ENCODE results near the gene RXRA. TPM values are rescaled to one million over a fixed set of nuclear protein-coding genes. Genes with fewer than 3 reads are reported as not detected.

RXRA gene
- total RNA-seq, 4 donors from 2014 or later = 41.8 to 83.1 (median 50.4) TPM

DNA sequence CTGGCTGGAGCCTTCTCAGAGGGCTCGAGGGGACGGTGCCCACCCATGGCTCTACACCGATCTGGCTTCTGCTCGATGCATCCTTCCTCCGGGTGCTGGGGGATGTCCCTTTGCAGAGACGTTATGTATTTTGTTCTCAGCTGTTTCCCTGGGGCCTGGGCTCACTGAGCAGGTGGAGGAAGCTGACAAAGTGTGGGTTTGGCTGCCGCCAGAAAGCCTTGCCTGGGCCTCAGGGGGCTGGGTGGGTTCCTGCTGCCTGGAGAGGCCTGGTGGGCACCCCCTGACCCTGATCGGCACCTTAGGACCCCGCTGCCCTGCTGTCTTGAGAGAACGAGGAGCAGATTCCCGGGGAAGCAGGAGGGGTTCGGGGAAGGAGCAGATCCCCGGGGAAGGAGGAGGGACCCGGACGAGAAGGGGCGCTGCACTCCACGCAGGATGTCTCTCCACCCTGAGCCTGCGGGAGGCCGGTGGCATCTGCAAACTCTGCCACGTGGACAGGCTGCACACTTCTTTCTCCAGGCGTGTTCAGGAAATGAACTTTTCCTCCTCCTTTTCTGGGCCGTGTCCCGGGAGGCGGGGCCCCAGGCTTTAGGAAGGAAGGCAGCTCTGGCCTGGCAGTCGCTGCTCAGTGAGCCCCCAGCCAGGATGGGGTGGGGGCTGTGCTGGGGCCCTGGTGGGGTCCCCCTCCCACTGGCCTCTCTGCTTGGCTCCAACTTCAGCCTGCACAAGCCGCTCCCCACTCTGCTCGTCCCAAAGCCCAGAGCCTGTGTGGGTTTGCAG lies 148.9 kb downstream of the RXRA start:
- no peak for TF ChIP-seq POLR2A (IDR thresholded peaks at IDR 0.05)
- TF ChIP-seq, protein P1, sequence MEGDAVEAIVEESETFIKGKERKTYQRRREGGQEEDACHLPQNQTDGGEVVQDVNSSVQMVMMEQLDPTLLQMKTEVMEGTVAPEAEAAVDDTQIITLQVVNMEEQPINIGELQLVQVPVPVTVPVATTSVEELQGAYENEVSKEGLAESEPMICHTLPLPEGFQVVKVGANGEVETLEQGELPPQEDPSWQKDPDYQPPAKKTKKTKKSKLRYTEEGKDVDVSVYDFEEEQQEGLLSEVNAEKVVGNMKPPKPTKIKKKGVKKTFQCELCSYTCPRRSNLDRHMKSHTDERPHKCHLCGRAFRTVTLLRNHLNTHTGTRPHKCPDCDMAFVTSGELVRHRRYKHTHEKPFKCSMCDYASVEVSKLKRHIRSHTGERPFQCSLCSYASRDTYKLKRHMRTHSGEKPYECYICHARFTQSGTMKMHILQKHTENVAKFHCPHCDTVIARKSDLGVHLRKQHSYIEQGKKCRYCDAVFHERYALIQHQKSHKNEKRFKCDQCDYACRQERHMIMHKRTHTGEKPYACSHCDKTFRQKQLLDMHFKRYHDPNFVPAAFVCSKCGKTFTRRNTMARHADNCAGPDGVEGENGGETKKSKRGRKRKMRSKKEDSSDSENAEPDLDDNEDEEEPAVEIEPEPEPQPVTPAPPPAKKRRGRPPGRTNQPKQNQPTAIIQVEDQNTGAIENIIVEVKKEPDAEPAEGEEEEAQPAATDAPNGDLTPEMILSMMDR (IDR thresholded peaks at IDR 0.05) = no peak
- H3K36me3 ChIP-seq = no peaks in the 10 kb centered on the region
- DNase-seq = no peak
- H3K9me3 ChIP-seq = no peaks in the 10 kb centered on the region
- H3K4me1 ChIP-seq = peaks cover 11 to 27% (median 21%) of the 10 kb centered on the region in 3 donors
- intact Hi-C loops (cut with DNase I) = no loop called here
- H3K4me3 ChIP-seq = no peak overlapping the region
- WGBS, 2 donors = 10 to 19% methylated on average over 4 to 13 of the region's 27 CpGs
- H3K27ac ChIP-seq = peak overlapping the region in 3 of 4 donors; percentile 53 to 78 (median 69)
- no peaks in the 10 kb centered on the region for H3K27me3 ChIP-seq

DNA sequence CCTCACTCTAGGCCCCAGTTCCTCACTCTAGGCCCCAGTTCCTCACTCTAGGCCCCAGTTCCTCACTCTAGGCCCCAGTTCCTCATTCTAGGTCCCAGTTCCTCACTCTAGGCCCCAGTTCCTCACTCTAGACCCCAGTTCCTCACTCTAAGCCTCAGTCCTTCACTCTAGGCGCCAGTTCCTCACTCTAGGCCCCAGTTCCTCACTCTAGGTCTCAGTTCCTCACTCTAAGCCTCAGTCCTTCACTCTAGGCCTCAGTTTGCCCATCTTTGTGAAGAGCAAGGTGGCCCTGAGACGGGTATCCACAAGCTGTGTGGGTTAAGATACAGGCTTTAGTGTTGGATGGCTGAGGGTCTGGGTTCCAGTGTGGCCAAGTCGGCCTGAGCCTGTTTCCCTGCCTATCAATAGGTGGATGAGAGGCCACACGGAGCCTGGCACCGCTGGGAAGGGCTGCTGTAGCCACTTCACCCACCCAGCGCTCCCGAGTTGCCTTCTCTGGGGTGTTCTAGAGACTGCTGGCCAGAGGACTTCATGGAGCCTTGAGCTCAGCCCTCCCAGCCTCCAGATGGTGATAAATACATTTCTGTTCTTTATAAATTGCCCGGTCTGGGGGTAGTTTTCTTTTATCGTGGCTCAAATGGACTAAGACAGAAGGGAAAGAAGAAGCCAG lies 150.2 kb downstream of the RXRA start:
- Histone ChIP-seq H3K36me3 (no peaks in the 10 kb centered on the region), H3K9me3 (no peaks in the 10 kb centered on the region), H3K4me3 (no peak overlapping the region), H3K27me3 (no peaks in the 10 kb centered on the region), H3K4me1 (peaks cover 11 to 27% (median 21%) of the 10 kb centered on the region in 3 donors), H3K27ac (peak overlapping the region in 3 of 4 donors; percentile 22 to 30 (median 28))
- intact Hi-C loops (cut with DNase I) = no loop called here
- DNase-seq = no peak
- WGBS, 2 donors = 88 to 98% methylated on average over 6 of the region's 9 CpGs
- TF ChIP-seq POLR2A (IDR thresholded peaks at IDR 0.05) = no peak
- TF ChIP-seq, protein P1 (IDR thresholded peaks at IDR 0.05) = no peak

- no peak overlapping the region for H3K4me3 ChIP-seq
- intact Hi-C loops (cut with DNase I) = no loop called here
- 78 to 100% methylated on average over 2 to 4 of the region's 15 CpGs for WGBS, 2 donors
- no peaks in the 10 kb centered on the region for H3K27me3 ChIP-seq
- no peaks in the 10 kb centered on the region for H3K9me3 ChIP-seq
- DNase-seq = no peak
- peak overlapping the region in 1 of 4 donors; percentile 22 for H3K27ac ChIP-seq
- H3K36me3 ChIP-seq = no peaks in the 10 kb centered on the region
- H3K4me1 ChIP-seq = peaks cover 11 to 27% (median 21%) of the 10 kb centered on the region in 3 donors
- no peak for TF ChIP-seq POLR2A (IDR thresholded peaks at IDR 0.05)
- TF ChIP-seq, protein P1 (IDR thresholded peaks at IDR 0.05) = no peak
Observed at GRCh38 chr9:134476942-134477335, 150.7 kb downstream of the RXRA start.

GRCh38 chr9:134477342-134477925 lies 151.2 kb downstream of the RXRA start:
- intact Hi-C loops (cut with DNase I) = no loop called here
- no peaks in the 10 kb centered on the region for H3K9me3 ChIP-seq
- no peak overlapping the region for H3K4me3 ChIP-seq
- DNase-seq = no peak
- H3K27me3 ChIP-seq = no peaks in the 10 kb centered on the region
- WGBS, 2 donors = 95 to 97% methylated on average over 4 to 6 of the region's 15 CpGs
- H3K4me1 ChIP-seq = peaks cover 11 to 27% (median 21%) of the 10 kb centered on the region in 3 donors
- no peak for TF ChIP-seq POLR2A (IDR thresholded peaks at IDR 0.05)
- TF ChIP-seq, protein P1 (IDR thresholded peaks at IDR 0.05) = no peak
- H3K36me3 ChIP-seq = no peaks in the 10 kb centered on the region
- no peak overlapping the region for H3K27ac ChIP-seq

DNA sequence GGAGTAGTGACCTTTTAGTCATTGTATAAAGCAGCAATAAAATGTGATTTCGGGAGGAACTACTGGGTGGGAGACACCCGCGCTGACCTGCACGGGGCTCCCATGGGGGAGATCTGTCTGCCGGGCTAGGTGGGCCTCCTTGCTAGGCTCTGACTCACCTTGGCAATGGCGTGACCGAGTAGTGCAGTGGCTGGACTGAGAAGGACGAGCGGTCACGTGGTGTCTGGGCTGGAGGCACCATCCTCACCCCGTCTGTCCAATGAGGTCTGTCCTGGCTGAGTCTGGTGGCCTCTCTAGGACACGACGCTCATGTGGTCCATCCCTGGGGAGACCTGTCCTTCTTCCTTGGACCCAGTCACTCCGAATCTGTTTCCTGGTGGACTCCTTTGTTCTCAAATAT lies 151.7 kb downstream of the RXRA start:
- intact Hi-C loops (cut with DNase I) = no loop called here
- Histone ChIP-seq H3K4me3 (no peak overlapping the region), H3K27ac (no peak overlapping the region), H3K9me3 (no peaks in the 10 kb centered on the region), H3K27me3 (no peaks in the 10 kb centered on the region), H3K36me3 (no peaks in the 10 kb centered on the region), H3K4me1 (peaks cover 11 to 27% (median 21%) of the 10 kb centered on the region in 3 donors)
- WGBS, 2 donors = 86 to 91% methylated on average over 5 to 14 of the region's 14 CpGs
- TF ChIP-seq POLR2A (IDR thresholded peaks at IDR 0.05) = no peak
- TF ChIP-seq, protein P1 (IDR thresholded peaks at IDR 0.05) = no peak
- DNase-seq = no peak
